ENCODE data around the gene SLC10A4. TPM values are rescaled to one million over a fixed set of nuclear protein-coding genes. Genes with fewer than 3 reads are reported as not detected.
"Not testable (repeated sequence)": the region's sequence is repeated elsewhere in the genome, so short reads cannot be mapped to it uniquely, and the experiment has no call there.

Gene SLC10A4
- total RNA-seq, 2 donors from 2014 or later, result not detected

DNA sequence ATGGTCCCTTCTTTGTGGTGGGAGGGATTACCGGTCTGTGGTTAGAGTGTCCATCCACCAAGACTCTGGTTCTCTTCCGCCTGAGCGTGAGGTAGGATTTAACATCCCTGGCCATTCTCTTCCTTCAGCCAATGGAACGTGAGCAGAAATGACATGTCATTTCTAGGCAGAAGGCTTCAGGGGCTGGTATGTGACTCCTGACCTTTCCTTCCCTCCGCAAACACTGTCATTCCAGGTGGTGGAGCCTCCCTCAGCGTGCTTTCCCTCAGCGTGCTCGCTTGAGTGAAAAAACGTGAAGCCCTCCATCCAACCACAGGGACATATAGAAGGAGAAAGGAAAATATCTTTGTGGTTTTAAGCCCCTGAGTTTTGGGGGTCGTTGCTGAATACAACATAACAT, 34.0 kb upstream of the SLC10A4 start:
- Histone ChIP-seq H3K4me1 (no peaks in the 10 kb centered on the region), H3K9me3 (no peaks in the 10 kb centered on the region), H3K27ac (no peak overlapping the region), H3K27me3 (no peaks in the 10 kb centered on the region), H3K4me3 (no peak overlapping the region), H3K36me3 (no peaks in the 10 kb centered on the region)
- TF ChIP-seq, protein P1, sequence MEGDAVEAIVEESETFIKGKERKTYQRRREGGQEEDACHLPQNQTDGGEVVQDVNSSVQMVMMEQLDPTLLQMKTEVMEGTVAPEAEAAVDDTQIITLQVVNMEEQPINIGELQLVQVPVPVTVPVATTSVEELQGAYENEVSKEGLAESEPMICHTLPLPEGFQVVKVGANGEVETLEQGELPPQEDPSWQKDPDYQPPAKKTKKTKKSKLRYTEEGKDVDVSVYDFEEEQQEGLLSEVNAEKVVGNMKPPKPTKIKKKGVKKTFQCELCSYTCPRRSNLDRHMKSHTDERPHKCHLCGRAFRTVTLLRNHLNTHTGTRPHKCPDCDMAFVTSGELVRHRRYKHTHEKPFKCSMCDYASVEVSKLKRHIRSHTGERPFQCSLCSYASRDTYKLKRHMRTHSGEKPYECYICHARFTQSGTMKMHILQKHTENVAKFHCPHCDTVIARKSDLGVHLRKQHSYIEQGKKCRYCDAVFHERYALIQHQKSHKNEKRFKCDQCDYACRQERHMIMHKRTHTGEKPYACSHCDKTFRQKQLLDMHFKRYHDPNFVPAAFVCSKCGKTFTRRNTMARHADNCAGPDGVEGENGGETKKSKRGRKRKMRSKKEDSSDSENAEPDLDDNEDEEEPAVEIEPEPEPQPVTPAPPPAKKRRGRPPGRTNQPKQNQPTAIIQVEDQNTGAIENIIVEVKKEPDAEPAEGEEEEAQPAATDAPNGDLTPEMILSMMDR (IDR thresholded peaks at IDR 0.05), result no peak
- no peak for DNase-seq (ENCODE audit: low spot score)

DNA sequence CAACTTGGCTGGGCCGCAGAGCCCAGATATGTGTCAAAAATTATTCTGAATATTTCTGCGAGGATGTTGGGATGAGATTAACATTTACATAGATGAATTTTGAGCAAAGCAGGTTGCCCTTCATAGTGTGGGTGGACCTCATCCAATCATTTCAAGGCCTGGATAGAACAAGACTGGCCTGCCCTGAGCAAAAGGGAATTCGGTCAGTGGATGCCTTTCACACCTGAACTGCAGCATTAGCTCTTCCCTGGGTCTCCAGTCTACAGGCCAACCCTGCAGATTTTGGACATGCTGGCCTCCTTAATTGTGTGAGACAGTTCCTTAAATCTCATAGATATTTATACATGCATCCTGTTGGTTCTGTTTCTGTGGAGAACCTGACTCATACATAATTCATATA, 32.4 kb upstream of the SLC10A4 start:
- Histone ChIP-seq H3K4me1 (no peaks in the 10 kb centered on the region), H3K27ac (no peak overlapping the region), H3K9me3 (no peaks in the 10 kb centered on the region), H3K4me3 (no peak overlapping the region), H3K27me3 (no peaks in the 10 kb centered on the region), H3K36me3 (no peaks in the 10 kb centered on the region)
- DNase-seq (ENCODE audit: low spot score), result no peak
- TF ChIP-seq, protein P1 (IDR thresholded peaks at IDR 0.05), result no peak

DNA sequence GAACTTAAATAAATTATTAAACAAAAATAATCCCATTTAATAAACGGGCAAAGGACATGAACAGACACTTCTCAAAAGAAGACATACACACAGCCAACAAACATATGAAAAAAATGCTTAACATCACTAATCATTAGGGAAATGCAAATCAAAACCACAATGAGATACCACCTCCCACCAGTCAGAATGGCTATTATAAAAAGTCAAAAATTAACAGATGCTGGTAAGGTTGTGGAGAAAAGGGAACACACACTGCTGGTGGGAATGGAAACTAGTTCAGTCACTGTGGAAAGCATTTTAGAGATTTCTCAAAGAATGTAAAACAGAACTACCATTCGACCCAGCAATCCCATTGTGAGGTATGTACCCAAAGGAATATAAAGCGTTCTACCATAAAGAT, 31.5 kb upstream of the SLC10A4 start:
- not testable (repeated sequence) for H3K27ac ChIP-seq; H3K4me1 ChIP-seq; H3K4me3 ChIP-seq; H3K27me3 ChIP-seq; DNase-seq (ENCODE audit: low spot score); H3K36me3 ChIP-seq; H3K9me3 ChIP-seq

DNA sequence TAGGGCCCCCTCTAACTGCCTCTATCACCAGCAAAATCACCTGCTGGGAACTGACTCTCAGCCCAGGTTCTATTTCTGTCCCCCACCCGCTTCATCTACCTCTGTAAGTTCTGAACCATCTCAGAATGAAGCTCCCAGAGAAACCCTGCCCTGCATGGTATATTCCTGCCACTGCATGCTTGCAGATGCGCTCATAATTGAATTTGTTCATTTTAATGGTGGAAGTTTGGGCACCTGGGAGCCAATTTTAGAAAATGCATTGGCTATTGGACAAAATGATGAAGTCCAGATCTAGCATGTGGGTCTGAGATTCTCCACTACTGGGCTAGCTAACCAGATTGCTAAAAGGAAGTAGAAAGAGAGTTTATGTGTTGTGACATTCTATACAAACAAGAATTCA, 28.6 kb upstream of the SLC10A4 start:
- H3K27ac ChIP-seq, result no peak overlapping the region
- no peaks in the 10 kb centered on the region for H3K9me3 ChIP-seq
- TF ChIP-seq, protein P1 (IDR thresholded peaks at IDR 0.05), result no peak
- H3K36me3 ChIP-seq, result no peaks in the 10 kb centered on the region
- no peak overlapping the region for H3K4me3 ChIP-seq
- no peaks in the 10 kb centered on the region for H3K4me1 ChIP-seq
- H3K27me3 ChIP-seq, result no peaks in the 10 kb centered on the region
- DNase-seq (ENCODE audit: low spot score), result no peak

DNA sequence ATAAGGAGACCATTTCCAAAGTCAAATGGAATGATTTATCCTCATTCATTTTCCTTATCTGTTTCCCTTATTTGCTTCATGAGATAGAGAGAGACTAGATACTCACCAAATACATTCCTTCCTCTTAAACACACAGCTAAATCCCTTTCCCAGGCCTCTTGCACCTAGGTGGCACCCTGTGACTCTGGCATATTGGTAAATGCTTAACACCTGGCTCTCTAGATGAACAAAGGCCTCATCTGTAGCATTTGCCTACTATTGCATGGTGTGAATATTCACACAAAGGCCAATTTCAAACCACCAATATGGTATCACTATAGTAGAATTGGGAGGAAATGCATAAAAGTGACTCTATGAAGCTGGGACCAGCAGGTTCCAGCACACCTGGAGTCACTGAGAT, 22.1 kb upstream of the SLC10A4 start:
- TF ChIP-seq, protein P1 (IDR thresholded peaks at IDR 0.05), result no peak

DNA sequence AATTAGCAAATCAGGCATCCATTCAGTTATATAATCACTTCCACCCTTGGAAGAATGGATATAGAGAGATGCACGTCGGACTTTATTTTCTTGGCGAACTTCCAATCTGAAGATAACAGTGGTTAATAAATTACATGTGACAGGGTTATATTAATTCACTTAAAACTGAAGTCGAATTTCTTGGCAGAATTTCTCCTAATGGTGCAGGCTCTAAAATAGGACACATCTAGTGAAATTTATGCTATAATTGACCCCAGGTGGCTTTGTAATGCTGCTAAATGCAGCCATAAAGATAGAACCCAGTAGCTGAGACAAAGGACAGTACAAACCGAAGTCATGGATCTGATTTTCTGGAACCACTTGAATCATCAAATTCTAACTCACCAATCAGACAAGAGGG, 20.8 kb upstream of the SLC10A4 start:
- Histone ChIP-seq H3K9me3 (no peaks in the 10 kb centered on the region), H3K27me3 (no peaks in the 10 kb centered on the region), H3K36me3 (no peaks in the 10 kb centered on the region), H3K4me3 (no peak overlapping the region), H3K4me1 (no peaks in the 10 kb centered on the region), H3K27ac (no peak overlapping the region)
- DNase-seq (ENCODE audit: low spot score), result no peak
- TF ChIP-seq, protein P1 (IDR thresholded peaks at IDR 0.05), result no peak

More for the DNA sequence above, 22.1 kb upstream of the SLC10A4 start:
- no peaks in the 10 kb centered on the region for H3K27me3 ChIP-seq
- H3K36me3 ChIP-seq, result no peaks in the 10 kb centered on the region
- no peaks in the 10 kb centered on the region for H3K9me3 ChIP-seq
- no peak for DNase-seq (ENCODE audit: low spot score)
- no peaks in the 10 kb centered on the region for H3K4me1 ChIP-seq
- H3K4me3 ChIP-seq, result no peak overlapping the region
- no peak overlapping the region for H3K27ac ChIP-seq
